ENCODE measurements around the gene LCN6.
"Not testable (repeated sequence)": the region's sequence is repeated elsewhere in the genome, so short reads cannot be mapped to it uniquely, and the experiment has no call there.

The LCN6 gene

GRCh38 chr9:136748201-136748600 lies at the start of gene LCN6:
TSS of gene LCN6 (minus strand) at chr9:136748525. CDS start at chr9:136748483, 42 bp downstream.
- H3K4me3 ChIP-seq, result no peak within 1 kb of the TSS
- peak within 1 kb of the TSS in 1 of 2 donors; percentile 25 for H3K27ac ChIP-seq
- no peak for DNase-seq (ENCODE audit: low spot score)
- TF ChIP-seq CTCF (IDR thresholded peaks at IDR 0.05), result no peak

GRCh38 chr9:136796775-136797347 lies 48.5 kb upstream of the LCN6 start:
- not testable (repeated sequence) for H3K27ac ChIP-seq; H3K4me3 ChIP-seq; DNase-seq (ENCODE audit: low spot score)

GRCh38 chr9:136796238-136796774 lies 48.0 kb upstream of the LCN6 start, which contains the start of gene CCDC183:
TSS of gene CCDC183 (plus strand) at chr9:136796338. CDS start at chr9:136796398, 60 bp downstream.
- Histone ChIP-seq H3K4me3 (no peak within 1 kb of the TSS), H3K27ac (no peak within 1 kb of the TSS)
- no peak for DNase-seq (ENCODE audit: low spot score)
- TF ChIP-seq CTCF (IDR thresholded peaks at IDR 0.05), result no peak

GRCh38 chr9:136795000-136795348 lies 46.6 kb upstream of the LCN6 start:
- H3K27ac ChIP-seq, result no peak overlapping the region
- H3K4me3 ChIP-seq, result no peak overlapping the region
- no peak for TF ChIP-seq CTCF (IDR thresholded peaks at IDR 0.05)
- no peak for DNase-seq (ENCODE audit: low spot score)

- no peak overlapping the region for H3K27ac ChIP-seq
- DNase-seq (ENCODE audit: low spot score), result no peak
- TF ChIP-seq CTCF (IDR thresholded peaks at IDR 0.05), result no peak
- H3K4me3 ChIP-seq, result no peak overlapping the region
Observed at GRCh38 chr9:136794281-136794999, 46.1 kb upstream of the LCN6 start.

GRCh38 chr9:136793086-136793946 lies 45.0 kb upstream of the LCN6 start:
- Histone ChIP-seq H3K27ac (no peak overlapping the region), H3K4me3 (no peak overlapping the region)
- DNase-seq (ENCODE audit: low spot score), result no peak

More at GRCh38 chr9:136793086-136793946, 45.0 kb upstream of the LCN6 start:
- no peak for TF ChIP-seq CTCF (IDR thresholded peaks at IDR 0.05)

Data from coronary artery (tissue), 2 donors.